Spleen (tissue), 11 donors: ENCODE measurements around the gene POLR2F. TPM values are rescaled to one million over a fixed set of nuclear protein-coding genes. Genes with fewer than 3 reads are reported as not detected.
"Not testable (repeated sequence)": the region's sequence is repeated elsewhere in the genome, so short reads cannot be mapped to it uniquely, and the experiment has no call there.

Source experiments
- DNase-seq: peaks from one replicate; pipeline ENCODE4 v3.0.0-alpha.2; 2020
- H3K27ac ChIP-seq, 8 donors: fragments of 200-600 bp; sonication (generic) in 7 of 8; 1 replicate in 4 of 8; 2 replicates in 4 of 8; pipeline versions ENCODE4 v1.5.0 to v1.8.0; 2016 to 2021; ENCODE audit warnings: inconsistent platforms in 4 of 8, mild to moderate bottlenecking in 4 of 8, moderate library complexity in 1 of 8
- H3K27me3 ChIP-seq, 7 donors: fragments of 200-600 bp; sonication (generic) in 6 of 7; replicated peaks in 1 of 7; 1 replicate in 4 of 7; 2 replicates in 3 of 7; pipeline versions ENCODE4 v1.5.0 to v1.8.0; 2016 to 2021; ENCODE audit warnings: inconsistent platforms in 3 of 7, mild to moderate bottlenecking in 1 of 7
- H3K36me3 ChIP-seq, 6 donors: fragments of 200-600 bp; sonication (generic) in 5 of 6; 1 replicate in 4 of 6; 2 replicates in 2 of 6; pipeline versions ENCODE4 v1.5.0 to v1.8.0; 2016 to 2021; ENCODE audit warnings: inconsistent platforms in 2 of 6
- H3K4me1 ChIP-seq, 6 donors: fragments of 200-600 bp; sonication (generic) in 5 of 6; 1 replicate in 3 of 6; 2 replicates in 3 of 6; pipeline versions ENCODE4 v1.5.0 to v1.8.0; 2016 to 2021; ENCODE audit warnings: inconsistent platforms in 3 of 6
- H3K4me3 ChIP-seq, 8 donors: fragments of 200-600 bp; sonication (generic) in 7 of 8; 1 replicate in 4 of 8; 2 replicates in 4 of 8; pipeline versions ENCODE4 v1.5.0 to v1.8.0; 2016 to 2021; ENCODE audit warnings: inconsistent platforms in 4 of 8, mild to moderate bottlenecking in 4 of 8, moderate library complexity in 2 of 8
- H3K9me3 ChIP-seq, 8 donors: fragments of 200-600 bp; sonication (generic) in 7 of 8; 1 replicate in 4 of 8; 2 replicates in 4 of 8; pipeline versions ENCODE4 v1.5.0 to v1.8.0; 2016 to 2021; ENCODE audit warnings: inconsistent platforms in 4 of 8
- POLR2A ChIP-seq, 3 donors: fragments of 450-650 bp; IDR thresholded peaks; one replicate each; pipeline ENCODE4 v1.5.1; 2017; ENCODE audit warnings: antibody characterized with exemption in 3 of 3, mild to moderate bottlenecking in 1 of 3
- POLR2AphosphoS5 ChIP-seq, 3 donors: sonication (generic); formaldehyde crosslinking; IDR thresholded peaks; one replicate each; pipeline ENCODE4 v1.5.1; 2017; ENCODE audit warnings: antibody characterized with exemption in 3 of 3
- WGBS, 5 donors: extraction: QIAGEN DNeasy Blood & Tissue Kit in 3 of 5; methylation state at CpG; one replicate each; pipeline versions ENCODE4 v1.1.5 to v1.1.7; 2013 to 2018; 5-methylcytosine and 5-hydroxymethylcytosine counted together
- intact Hi-C: fragments of 100-400 bp; cut with DNase I; formaldehyde crosslinking; loops from one replicate; pipeline ENCODE4 v1.15.0; 2023; ENCODE audit warnings: low total_unique reads
- polyA plus RNA-seq, 3 donors: library from polyadenylated mRNA; stranded (reverse); fragments of 200-250 nt; gene quantifications; one replicate each; pipeline ENCODE4 v1.2.1, GENCODE V29; 2013
- total RNA-seq, 7 donors: library from RNA; depleted of rRNA in 3 of 7; stranded (reverse); fragments of >200 nt in 3 of 7; fragmentation: NEBNext Ultra II Directional in 4 of 7; extraction: Animal tissue kit (Norgen Biotek cat#: 25700) in 4 of 7; gene quantifications; one replicate each; pipeline versions ENCODE4 v1.1.0 to v1.2.1, GENCODE V29; 2016 to 2021
- TF ChIP-seq, protein P1 (sequence below), 11 experiments: fragments of 200-600 bp in 7 of 11; fragments of 450-650 bp in 4 of 11; sonication (generic) in 4 of 11; IDR thresholded peaks in 8 of 11; conservative IDR thresholded peaks in 3 of 11; 1 replicate in 7 of 11; 2 replicates in 4 of 11; pipeline versions ENCODE4 v1.4.0 to v1.8.0; 2016 to 2021; ENCODE audit warnings: antibody characterized with exemption in 11 of 11, inconsistent platforms in 4 of 11, mild to moderate bottlenecking in 1 of 11
- donor health status: healthy with polysubstance abuse.
- donor health status: DM: no; HTN: no; CAD: no; lungs with moderate emphysema.
- donor health status: DM: no; HTN: no; CAD: no.
- donor health status: Bipolar disorder and iron deficiency.
- donor health status: healthy.
- donor health status: DM: no; HTN: no; CAD: no.
- donor health status: DM: yes; HTN: yes; CAD: no.

The POLR2F gene
- total and polyA plus RNA-seq, 10 donors: 28.0 to 111 (median 37.4) TPM

DNA sequence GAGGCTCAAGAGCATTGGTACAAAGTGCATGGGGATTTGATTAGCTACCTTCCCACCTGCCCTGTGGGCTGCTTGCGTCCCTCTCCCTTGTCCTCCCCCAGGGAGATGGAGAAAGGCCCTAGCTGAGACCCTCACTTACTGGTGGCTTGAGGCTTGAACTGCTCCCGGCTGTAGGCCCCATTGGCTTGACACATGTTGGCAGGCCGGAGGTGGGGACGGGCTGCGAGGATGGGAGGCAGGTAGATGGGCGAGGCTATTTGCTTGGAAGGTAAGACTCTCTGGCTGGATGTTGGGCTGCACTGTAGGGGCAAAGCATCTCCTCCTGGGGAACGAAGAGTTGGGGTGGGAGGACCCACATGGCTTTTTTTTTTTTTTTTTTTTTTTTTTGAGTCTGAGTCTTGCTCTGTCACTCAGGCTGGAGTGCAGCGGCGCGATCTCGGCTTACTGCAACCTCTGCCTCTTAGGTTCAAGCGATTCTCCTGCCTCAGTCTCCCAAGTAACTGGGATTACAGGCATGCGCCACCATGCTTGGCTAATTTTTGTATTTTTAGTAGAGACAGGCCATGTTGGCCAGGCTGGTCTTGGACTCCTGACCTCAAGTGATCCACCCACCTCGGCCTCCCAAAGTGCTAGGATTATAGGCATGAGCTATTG is 6.2 kb upstream of the POLR2F start:
- WGBS, 5 donors: 91 to 96% (median 95%) methylated on average over 14 of the region's 14 CpGs
- H3K4me1 ChIP-seq, intact Hi-C loops, H3K27ac ChIP-seq, DNase-seq, H3K4me3 ChIP-seq, H3K9me3 ChIP-seq: not testable (repeated sequence)
- peaks cover 0 to 13% (median under 1%) of the 10 kb centered on the region in 6 donors for H3K36me3 ChIP-seq
- H3K27me3 ChIP-seq: peaks cover 0 to 20% (median 3%) of the 10 kb centered on the region in 7 donors
- peak in 1 of 3 donors; percentile 11 for TF ChIP-seq POLR2AphosphoS5 (IDR thresholded peaks at IDR 0.05)

GRCh38 chr22:37951305-37951704 is 2.2 kb upstream of the POLR2F start:
- Histone ChIP-seq H3K9me3 (no peaks in the 10 kb centered on the region), H3K27ac (no peak overlapping the region), H3K27me3 (peaks cover 0 to 31% (median 9%) of the 10 kb centered on the region in 7 donors), H3K4me3 (no peak overlapping the region), H3K36me3 (peaks cover 0 to 5% (median under 1%) of the 10 kb centered on the region in 6 donors), H3K4me1 (peaks cover 14 to 41% (median 25%) of the 10 kb centered on the region in 6 donors)
- TF ChIP-seq POLR2A (IDR thresholded peaks at IDR 0.05): no peak
- no peak for TF ChIP-seq POLR2AphosphoS5 (IDR thresholded peaks at IDR 0.05)
- TF ChIP-seq, protein P1, sequence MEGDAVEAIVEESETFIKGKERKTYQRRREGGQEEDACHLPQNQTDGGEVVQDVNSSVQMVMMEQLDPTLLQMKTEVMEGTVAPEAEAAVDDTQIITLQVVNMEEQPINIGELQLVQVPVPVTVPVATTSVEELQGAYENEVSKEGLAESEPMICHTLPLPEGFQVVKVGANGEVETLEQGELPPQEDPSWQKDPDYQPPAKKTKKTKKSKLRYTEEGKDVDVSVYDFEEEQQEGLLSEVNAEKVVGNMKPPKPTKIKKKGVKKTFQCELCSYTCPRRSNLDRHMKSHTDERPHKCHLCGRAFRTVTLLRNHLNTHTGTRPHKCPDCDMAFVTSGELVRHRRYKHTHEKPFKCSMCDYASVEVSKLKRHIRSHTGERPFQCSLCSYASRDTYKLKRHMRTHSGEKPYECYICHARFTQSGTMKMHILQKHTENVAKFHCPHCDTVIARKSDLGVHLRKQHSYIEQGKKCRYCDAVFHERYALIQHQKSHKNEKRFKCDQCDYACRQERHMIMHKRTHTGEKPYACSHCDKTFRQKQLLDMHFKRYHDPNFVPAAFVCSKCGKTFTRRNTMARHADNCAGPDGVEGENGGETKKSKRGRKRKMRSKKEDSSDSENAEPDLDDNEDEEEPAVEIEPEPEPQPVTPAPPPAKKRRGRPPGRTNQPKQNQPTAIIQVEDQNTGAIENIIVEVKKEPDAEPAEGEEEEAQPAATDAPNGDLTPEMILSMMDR (IDR thresholded peaks at IDR 0.05 in 8 of 11, conservative IDR thresholded peaks at IDR 0.05 in 3 of 11): no peak
- no peak for DNase-seq
- intact Hi-C loops: no loop called here
- WGBS, 5 donors: 61 to 77% (median 68%) methylated on average over 8 of the region's 8 CpGs

- peaks cover 0 to 31% (median 9%) of the 10 kb centered on the region in 7 donors for H3K27me3 ChIP-seq
- H3K4me1 ChIP-seq: peaks cover 14 to 54% (median 25%) of the 10 kb centered on the region in 6 donors
- peak overlapping the region in 7 of 8 donors; percentile 75 to 96 (median 84) for H3K4me3 ChIP-seq
- 13 to 18% (median 16%) methylated on average over 11 to 20 of the region's 20 CpGs for WGBS, 5 donors
- intact Hi-C loops, H3K27ac ChIP-seq, H3K9me3 ChIP-seq, DNase-seq: not testable (repeated sequence)
- peaks cover 0 to 18% (median 12%) of the 10 kb centered on the region in 6 donors for H3K36me3 ChIP-seq
These were observed 870 bp upstream of the POLR2F start for GRCh38 chr22:37952629-37953028.

DNA sequence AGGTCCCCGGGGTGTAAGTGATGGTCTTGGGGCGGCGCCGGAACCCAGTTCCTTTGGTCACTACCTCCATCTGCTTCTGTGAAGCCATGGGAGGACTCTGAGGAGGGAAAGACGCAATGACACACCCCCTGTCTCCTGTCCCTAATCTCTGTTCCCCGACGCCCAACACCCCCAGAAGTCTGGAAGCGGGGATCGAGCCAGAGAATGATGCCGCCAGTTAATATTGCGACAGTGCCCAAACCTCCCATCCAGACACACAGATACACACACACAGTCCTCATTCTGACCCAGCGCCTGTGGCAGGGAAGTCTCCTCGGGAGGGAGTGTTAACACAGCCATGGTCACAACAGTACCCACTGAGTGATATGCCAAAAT is 450 bp upstream of the POLR2F start:
- DNase-seq: no peak
- H3K4me3 ChIP-seq: peak overlapping the region; percentile 75 to 96 (median 84)
- 0 to 3% (median 3%) methylated on average over 10 to 13 of the region's 13 CpGs for WGBS, 5 donors
- peak overlapping the region in 3 of 8 donors; percentile 83 to 88 (median 86) for H3K27ac ChIP-seq
- no peaks in the 10 kb centered on the region for H3K9me3 ChIP-seq
- intact Hi-C loops: no loop called here
- peaks cover 14 to 56% (median 25%) of the 10 kb centered on the region in 6 donors for H3K4me1 ChIP-seq
- peaks cover 0 to 22% (median 15%) of the 10 kb centered on the region in 6 donors for H3K36me3 ChIP-seq
- peaks cover 0 to 31% (median 9%) of the 10 kb centered on the region in 7 donors for H3K27me3 ChIP-seq
- TF ChIP-seq POLR2AphosphoS5 (IDR thresholded peaks at IDR 0.05): no peak
- TF ChIP-seq, protein P1 (IDR thresholded peaks at IDR 0.05 in 8 of 11, conservative IDR thresholded peaks at IDR 0.05 in 3 of 11): no peak
- no peak for TF ChIP-seq POLR2A (IDR thresholded peaks at IDR 0.05)

DNA sequence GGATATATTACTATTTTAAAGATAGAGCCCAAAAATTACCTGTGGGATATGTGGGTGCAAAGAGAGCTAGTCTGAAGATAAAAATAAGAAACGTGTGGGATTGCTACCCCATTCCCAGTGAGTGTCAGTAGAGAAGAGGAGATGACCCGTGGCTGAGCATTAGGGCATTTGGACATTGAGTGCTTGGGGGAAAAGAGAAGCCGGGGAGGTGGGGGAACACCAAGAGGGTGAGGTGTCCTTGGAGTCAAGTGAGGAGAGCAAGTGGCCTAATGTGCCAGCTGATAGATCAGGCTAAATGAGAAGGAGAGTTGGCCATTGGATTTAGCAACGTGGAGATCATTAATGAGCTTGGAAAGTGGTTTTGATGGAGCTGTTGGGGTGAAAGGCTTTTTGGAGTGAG is 1.2 kb downstream of the POLR2F start:
- Histone ChIP-seq H3K9me3 (no peaks in the 10 kb centered on the region), H3K4me1 (peaks cover 14 to 56% (median 25%) of the 10 kb centered on the region in 6 donors), H3K36me3 (peaks cover 3 to 39% (median 31%) of the 10 kb centered on the region in 6 donors), H3K27me3 (peaks cover 0 to 31% (median 9%) of the 10 kb centered on the region in 7 donors), H3K4me3 (peak overlapping the region in 6 of 8 donors; percentile 75 to 96 (median 82)), H3K27ac (no peak overlapping the region)
- intact Hi-C loops: no loop called here
- 68 to 80% (median 76%) methylated on average over 4 of the region's 4 CpGs for WGBS, 5 donors
- no peak for TF ChIP-seq POLR2AphosphoS5 (IDR thresholded peaks at IDR 0.05)
- TF ChIP-seq POLR2A (IDR thresholded peaks at IDR 0.05): no peak
- TF ChIP-seq, protein P1 (IDR thresholded peaks at IDR 0.05 in 8 of 11, conservative IDR thresholded peaks at IDR 0.05 in 3 of 11): no peak
- DNase-seq: no peak

- H3K27ac ChIP-seq, H3K4me3 ChIP-seq, intact Hi-C loops, H3K9me3 ChIP-seq, DNase-seq: not testable (repeated sequence)
- Histone ChIP-seq H3K36me3 (peaks cover 3 to 51% (median 42%) of the 10 kb centered on the region in 6 donors), H3K27me3 (peaks cover 0 to 22% (median 9%) of the 10 kb centered on the region in 7 donors), H3K4me1 (peaks cover 14 to 56% (median 25%) of the 10 kb centered on the region in 6 donors)
- WGBS, 5 donors: 85 to 95% (median 92%) methylated on average over 15 of the region's 15 CpGs
These were observed 2.4 kb downstream of the POLR2F start for GRCh38 chr22:37955825-37956397.
